GM12878 (cell line): ENCODE results near the gene CDPF1. TPM values are rescaled to one million over a fixed set of nuclear protein-coding genes. Genes with fewer than 3 reads are reported as not detected.

Experiments
- ESRRA ChIP-seq: IDR thresholded peaks from 2 replicates; pipeline ENCODE4 v1.6.1; 2012; ENCODE audit warnings: mild to moderate bottlenecking, low read length, improper control_type of control experiment
- GATAD2B ChIP-seq: fragments of 450-650 bp; conservative IDR thresholded peaks from 2 replicates; pipeline ENCODE4 v1.6.1; 2017; ENCODE audit warnings: low read depth, mild to moderate bottlenecking, moderate library complexity
- LARP7 ChIP-seq: fragments of 450-650 bp; IDR thresholded peaks from 2 replicates; pipeline ENCODE4 v1.6.1; 2017; ENCODE audit warnings: mild to moderate bottlenecking
- MEF2B ChIP-seq: fragments of 450-650 bp; IDR thresholded peaks from 2 replicates; pipeline ENCODE4 v1.6.1; 2018; ENCODE audit warnings: mild to moderate bottlenecking, moderate library complexity; ENCODE audit not compliant: partially characterized antibody, poor library complexity, severe bottlenecking
- MXI1 ChIP-seq: fragments of 150-350 bp; IDR thresholded peaks from 2 replicates; pipeline ENCODE4 v1.6.1; 2011; ENCODE audit warnings: low read depth, mild to moderate bottlenecking, inconsistent platforms, low read length, improper control_type of control experiment
- NR2C2 ChIP-seq: IDR thresholded peaks from 2 replicates; pipeline ENCODE4 v1.6.1; 2011; ENCODE audit warnings: borderline replicate concordance, low read depth; ENCODE audit not compliant: control insufficient read depth, insufficient read length
- NRF1 ChIP-seq: conservative IDR thresholded peaks from 2 replicates; pipeline ENCODE4 v1.6.1; 2011; ENCODE audit warnings: mild to moderate bottlenecking, low read depth, low read length, improper control_type of control experiment
- PAX8 ChIP-seq: fragments of 450-650 bp; IDR thresholded peaks from 2 replicates; pipeline ENCODE4 v1.6.1; 2017; ENCODE audit warnings: mild to moderate bottlenecking, moderate library complexity
- POU2F2 ChIP-seq: IDR thresholded peaks from 3 replicates; pipeline ENCODE4 v1.6.1; 2011; ENCODE audit warnings: low read depth, mild to moderate bottlenecking, low read length, borderline replicate concordance
- RB1 ChIP-seq: fragments of 450-650 bp; formaldehyde crosslinking; IDR thresholded peaks from 2 replicates; pipeline ENCODE4 v1.6.1; 2017; ENCODE audit warnings: mild to moderate bottlenecking, borderline replicate concordance
- RBBP5 ChIP-seq: fragments of 200-600 bp; sonication (generic); conservative IDR thresholded peaks from 2 replicates; pipeline ENCODE4 v1.6.1; 2016
- RCOR1 ChIP-seq: conservative IDR thresholded peaks from 2 replicates; pipeline ENCODE4 v1.6.1; 2012; ENCODE audit warnings: low read depth, low read length, improper control_type of control experiment
- SMC3 ChIP-seq: IDR thresholded peaks from 2 replicates; pipeline ENCODE4 v1.6.1; 2011; ENCODE audit warnings: low read length, improper control_type of control experiment, borderline replicate concordance
- SP1 ChIP-seq: IDR thresholded peaks from one replicate; pipeline ENCODE4 v1.6.1; 2011; ENCODE audit warnings: low read depth, low read length
- ZNF274 ChIP-seq: IDR thresholded peaks from one replicate; pipeline ENCODE4 v1.8.0; 2011; ENCODE audit not compliant: insufficient read length, insufficient read depth
- ZNF622 ChIP-seq: fragments of 450-650 bp; IDR thresholded peaks from 2 replicates; pipeline ENCODE4 v1.6.1; 2017; ENCODE audit warnings: mild to moderate bottlenecking, inconsistent platforms
- polyA plus RNA-seq, 11 experiments: library from polyadenylated mRNA; depleted of rRNA in 4 of 11; unstranded in 6 of 11; stranded (reverse) in 5 of 11; fragments of >200 nt; fragmentation: Nextera tagmentation in 4 of 11; fragmentation: Illumina TruSeq in 1 of 11; extraction: Ambion mirVana in 4 of 11; extraction: Trizol in 1 of 11; gene quantifications; 1 replicate in 1 of 11; 2 replicates in 10 of 11; pipeline versions ENCODE4 v1.2.1 to v1.2.3, GENCODE V29; 2011 to 2016; ENCODE audit warnings: inconsistent platforms in 2 of 11, missing spikeins in 2 of 11, low read depth in 1 of 11
- total RNA-seq, 4 experiments: library from RNA; depleted of rRNA in 3 of 4; stranded (reverse); fragments of >200 nt in 3 of 4; fragmentation: Illumina TruSeq in 1 of 4; extraction: Trizol in 1 of 4; gene quantifications; 2 replicates each; pipeline versions ENCODE4 v1.2.1 to v1.2.3, GENCODE V29; 2013 to 2021
- TF ChIP-seq, protein P1 (sequence below): IDR thresholded peaks from 2 replicates; pipeline ENCODE4 v1.6.1; 2011; ENCODE audit warnings: low read depth, mild to moderate bottlenecking, low read length, moderate library complexity, borderline replicate concordance; ENCODE audit errors: extremely low read depth
- TF ChIP-seq, protein P2 (sequence below): fragments of 450-650 bp; IDR thresholded peaks from 2 replicates; pipeline ENCODE4 v1.6.1; 2017; ENCODE audit warnings: antibody characterized with exemption, mild to moderate bottlenecking, moderate library complexity
- TF ChIP-seq, protein P3 (sequence below): fragments of 450-650 bp; IDR thresholded peaks from 2 replicates; pipeline ENCODE4 v1.6.1; 2017; ENCODE audit warnings: mild to moderate bottlenecking, low read depth, inconsistent platforms; ENCODE audit not compliant: poor library complexity, severe bottlenecking
- TF ChIP-seq, protein P4 (sequence below): IDR thresholded peaks from 2 replicates; pipeline ENCODE4 v1.6.1; 2011; ENCODE audit warnings: borderline replicate concordance, low read depth, mild to moderate bottlenecking, moderate library complexity, low read length; ENCODE audit not compliant: insufficient read depth, poor library complexity, severe bottlenecking
- TF ChIP-seq, protein P5 (sequence below): fragments of 450-650 bp; IDR thresholded peaks from 2 replicates; pipeline ENCODE4 v1.6.1; 2014; ENCODE audit warnings: mild to moderate bottlenecking

Gene CDPF1
- total and polyA plus RNA-seq, 10 of the 15 experiments (the other 5 are each of a cell fraction or from before 2014, with no cell fraction given): 1.0 to 22.4 (median 7.9) TPM

DNA sequence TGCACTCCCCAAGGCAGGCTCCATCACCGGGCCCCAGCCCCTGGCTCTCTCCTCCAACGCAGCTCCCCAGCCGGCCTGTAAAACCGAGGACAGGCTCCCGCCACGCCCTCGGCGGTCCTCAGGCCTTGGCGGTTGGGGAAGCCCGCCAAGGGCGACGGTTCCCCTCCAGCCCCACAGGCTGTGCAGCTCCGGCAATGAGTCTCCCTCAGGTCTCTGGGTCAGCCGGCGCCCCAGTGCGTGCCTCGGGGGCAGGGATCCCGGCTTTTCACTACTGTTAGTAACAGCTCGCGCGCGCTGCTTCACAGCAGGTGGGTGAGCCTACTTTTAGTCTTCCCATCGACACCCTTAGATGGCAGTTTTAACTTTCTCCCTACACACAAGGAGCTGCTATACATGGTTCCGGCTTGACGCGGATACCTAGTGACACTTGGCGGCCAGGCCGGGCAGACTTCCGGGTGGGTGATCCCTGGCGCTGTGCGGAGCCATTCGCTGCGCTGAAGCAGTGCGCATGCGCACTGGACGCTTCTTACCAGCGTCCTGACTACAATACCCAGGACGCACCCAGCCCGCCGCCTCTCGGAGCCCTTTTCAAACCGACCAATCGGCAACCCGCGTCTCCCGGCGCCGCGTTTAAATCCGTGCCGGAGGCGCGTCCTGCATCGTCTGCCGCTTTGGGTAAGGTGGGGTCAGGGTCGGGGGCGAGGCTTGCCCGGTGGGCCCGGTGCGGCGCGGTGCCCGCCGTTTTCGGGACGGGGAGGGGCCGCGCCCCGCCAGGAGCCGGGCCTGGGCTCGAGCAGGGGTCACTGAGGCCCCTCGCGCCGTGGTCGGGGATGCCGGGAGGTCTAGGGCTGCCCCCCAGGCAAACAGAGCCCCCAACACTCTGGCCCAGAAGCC lies 46.4 kb upstream of the CDPF1 start, which contains the start of gene GTSE1 (continued):
- TF ChIP-seq, protein P1, sequence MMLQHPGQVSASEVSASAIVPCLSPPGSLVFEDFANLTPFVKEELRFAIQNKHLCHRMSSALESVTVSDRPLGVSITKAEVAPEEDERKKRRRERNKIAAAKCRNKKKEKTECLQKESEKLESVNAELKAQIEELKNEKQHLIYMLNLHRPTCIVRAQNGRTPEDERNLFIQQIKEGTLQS: no peak
- no peak for TF ChIP-seq MEF2B
- TF ChIP-seq ZNF274: no peak
- TF ChIP-seq PAX8: no peak
- no peak for TF ChIP-seq RCOR1
- TF ChIP-seq MXI1: peak; percentile 87
- TF ChIP-seq, protein P2, sequence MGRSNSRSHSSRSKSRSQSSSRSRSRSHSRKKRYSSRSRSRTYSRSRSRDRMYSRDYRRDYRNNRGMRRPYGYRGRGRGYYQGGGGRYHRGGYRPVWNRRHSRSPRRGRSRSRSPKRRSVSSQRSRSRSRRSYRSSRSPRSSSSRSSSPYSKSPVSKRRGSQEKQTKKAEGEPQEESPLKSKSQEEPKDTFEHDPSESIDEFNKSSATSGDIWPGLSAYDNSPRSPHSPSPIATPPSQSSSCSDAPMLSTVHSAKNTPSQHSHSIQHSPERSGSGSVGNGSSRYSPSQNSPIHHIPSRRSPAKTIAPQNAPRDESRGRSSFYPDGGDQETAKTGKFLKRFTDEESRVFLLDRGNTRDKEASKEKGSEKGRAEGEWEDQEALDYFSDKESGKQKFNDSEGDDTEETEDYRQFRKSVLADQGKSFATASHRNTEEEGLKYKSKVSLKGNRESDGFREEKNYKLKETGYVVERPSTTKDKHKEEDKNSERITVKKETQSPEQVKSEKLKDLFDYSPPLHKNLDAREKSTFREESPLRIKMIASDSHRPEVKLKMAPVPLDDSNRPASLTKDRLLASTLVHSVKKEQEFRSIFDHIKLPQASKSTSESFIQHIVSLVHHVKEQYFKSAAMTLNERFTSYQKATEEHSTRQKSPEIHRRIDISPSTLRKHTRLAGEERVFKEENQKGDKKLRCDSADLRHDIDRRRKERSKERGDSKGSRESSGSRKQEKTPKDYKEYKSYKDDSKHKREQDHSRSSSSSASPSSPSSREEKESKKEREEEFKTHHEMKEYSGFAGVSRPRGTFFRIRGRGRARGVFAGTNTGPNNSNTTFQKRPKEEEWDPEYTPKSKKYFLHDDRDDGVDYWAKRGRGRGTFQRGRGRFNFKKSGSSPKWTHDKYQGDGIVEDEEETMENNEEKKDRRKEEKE: no peak
- no peak for TF ChIP-seq ESRRA
- TF ChIP-seq SMC3: no peak
- no peak for TF ChIP-seq RB1
- TF ChIP-seq, protein P3, sequence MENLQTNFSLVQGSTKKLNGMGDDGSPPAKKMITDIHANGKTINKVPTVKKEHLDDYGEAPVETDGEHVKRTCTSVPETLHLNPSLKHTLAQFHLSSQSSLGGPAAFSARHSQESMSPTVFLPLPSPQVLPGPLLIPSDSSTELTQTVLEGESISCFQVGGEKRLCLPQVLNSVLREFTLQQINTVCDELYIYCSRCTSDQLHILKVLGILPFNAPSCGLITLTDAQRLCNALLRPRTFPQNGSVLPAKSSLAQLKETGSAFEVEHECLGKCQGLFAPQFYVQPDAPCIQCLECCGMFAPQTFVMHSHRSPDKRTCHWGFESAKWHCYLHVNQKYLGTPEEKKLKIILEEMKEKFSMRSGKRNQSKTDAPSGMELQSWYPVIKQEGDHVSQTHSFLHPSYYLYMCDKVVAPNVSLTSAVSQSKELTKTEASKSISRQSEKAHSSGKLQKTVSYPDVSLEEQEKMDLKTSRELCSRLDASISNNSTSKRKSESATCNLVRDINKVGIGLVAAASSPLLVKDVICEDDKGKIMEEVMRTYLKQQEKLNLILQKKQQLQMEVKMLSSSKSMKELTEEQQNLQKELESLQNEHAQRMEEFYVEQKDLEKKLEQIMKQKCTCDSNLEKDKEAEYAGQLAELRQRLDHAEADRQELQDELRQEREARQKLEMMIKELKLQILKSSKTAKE: no peak
- TF ChIP-seq POU2F2: peak; percentile 35; the same call in 1 of the 3 replicates
- no peak for TF ChIP-seq ZNF622
- no peak for TF ChIP-seq NR2C2
- TF ChIP-seq LARP7: peak; percentile 68
- TF ChIP-seq, protein P4, sequence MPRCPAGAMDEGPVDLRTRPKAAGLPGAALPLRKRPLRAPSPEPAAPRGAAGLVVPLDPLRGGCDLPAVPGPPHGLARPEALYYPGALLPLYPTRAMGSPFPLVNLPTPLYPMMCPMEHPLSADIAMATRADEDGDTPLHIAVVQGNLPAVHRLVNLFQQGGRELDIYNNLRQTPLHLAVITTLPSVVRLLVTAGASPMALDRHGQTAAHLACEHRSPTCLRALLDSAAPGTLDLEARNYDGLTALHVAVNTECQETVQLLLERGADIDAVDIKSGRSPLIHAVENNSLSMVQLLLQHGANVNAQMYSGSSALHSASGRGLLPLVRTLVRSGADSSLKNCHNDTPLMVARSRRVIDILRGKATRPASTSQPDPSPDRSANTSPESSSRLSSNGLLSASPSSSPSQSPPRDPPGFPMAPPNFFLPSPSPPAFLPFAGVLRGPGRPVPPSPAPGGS: no peak
- TF ChIP-seq RBBP5: no peak
- peak; percentile 91 for TF ChIP-seq NRF1
- TF ChIP-seq SP1: peak; percentile 75
- TF ChIP-seq GATAD2B: peak; percentile 92
- TF ChIP-seq, protein P5, sequence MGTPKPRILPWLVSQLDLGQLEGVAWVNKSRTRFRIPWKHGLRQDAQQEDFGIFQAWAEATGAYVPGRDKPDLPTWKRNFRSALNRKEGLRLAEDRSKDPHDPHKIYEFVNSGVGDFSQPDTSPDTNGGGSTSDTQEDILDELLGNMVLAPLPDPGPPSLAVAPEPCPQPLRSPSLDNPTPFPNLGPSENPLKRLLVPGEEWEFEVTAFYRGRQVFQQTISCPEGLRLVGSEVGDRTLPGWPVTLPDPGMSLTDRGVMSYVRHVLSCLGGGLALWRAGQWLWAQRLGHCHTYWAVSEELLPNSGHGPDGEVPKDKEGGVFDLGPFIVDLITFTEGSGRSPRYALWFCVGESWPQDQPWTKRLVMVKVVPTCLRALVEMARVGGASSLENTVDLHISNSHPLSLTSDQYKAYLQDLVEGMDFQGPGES: no peak
